Osteocyte (in vitro differentiated cells): ENCODE measurements around the gene LAMA5. TPM values are rescaled to one million over a fixed set of nuclear protein-coding genes. Genes with fewer than 3 reads are reported as not detected.

Experiments used
- DNase-seq: peaks from one replicate; pipeline ENCODE4 v3.0.0; 2021; ENCODE audit warnings: mixed read lengths; ENCODE audit not compliant: unreplicated experiment; ENCODE audit errors: extremely low spot score
- H3K27ac Mint-ChIP-seq: one replicate; pipeline ENCODE4 v1.8.0; 2021; ENCODE audit warnings: mild to moderate bottlenecking, mixed read lengths; ENCODE audit not compliant: unreplicated experiment
- H3K27me3 Mint-ChIP-seq: one replicate; pipeline ENCODE4 v1.8.0; 2021; ENCODE audit warnings: mixed read lengths; ENCODE audit not compliant: unreplicated experiment
- H3K36me3 Mint-ChIP-seq: one replicate; pipeline ENCODE4 v1.8.0; 2021; ENCODE audit warnings: mixed read lengths; ENCODE audit not compliant: unreplicated experiment
- H3K4me1 Mint-ChIP-seq: one replicate; pipeline ENCODE4 v1.8.0; 2021; ENCODE audit warnings: mixed read lengths; ENCODE audit not compliant: unreplicated experiment
- H3K4me3 Mint-ChIP-seq: one replicate; pipeline ENCODE4 v1.8.0; 2021; ENCODE audit warnings: mild to moderate bottlenecking, moderate library complexity, mixed read lengths; ENCODE audit not compliant: unreplicated experiment
- H3K9me3 Mint-ChIP-seq: one replicate; pipeline ENCODE4 v1.8.0; 2021; ENCODE audit warnings: mixed read lengths; ENCODE audit not compliant: unreplicated experiment
- CTCF ChIP-seq: fragments of 200-600 bp; sonication (generic); IDR thresholded peaks from 2 replicates; pipeline ENCODE4 v1.5.0; 2021; ENCODE audit warnings: antibody characterized with exemption, mild to moderate bottlenecking, moderate library complexity
- total RNA-seq: library from RNA; stranded (reverse); gene quantifications from 2 replicates; pipeline ENCODE4 v1.2.1, GENCODE V29; 2021

Gene LAMA5
- total RNA-seq, 1 donor from 2014 or later: 201 TPM

- peaks cover 6% of the 10 kb centered on the region for H3K36me3 Mint-ChIP-seq
- DNase-seq: no peak
- H3K4me3 Mint-ChIP-seq: peak overlapping the region; percentile 87
- peaks cover 29% of the 10 kb centered on the region for H3K4me1 Mint-ChIP-seq
- H3K27me3 Mint-ChIP-seq: no peaks in the 10 kb centered on the region
- peak overlapping the region; percentile 70 for H3K27ac Mint-ChIP-seq
- H3K9me3 Mint-ChIP-seq: no peaks in the 10 kb centered on the region
- no peak for TF ChIP-seq CTCF
Observed at GRCh38 chr20:62387219-62387913, 20.3 kb upstream of the LAMA5 start.

GRCh38 chr20:62386383-62387218 is 19.5 kb upstream of the LAMA5 start, which contains the start of gene RPS21:
Gene RPS21, plus strand, starts transcription at chr20:62387103. Its CDS starts 236 bp downstream, at chr20:62387339.
- peak within 1 kb of the TSS; percentile 86 for H3K27ac Mint-ChIP-seq
- H3K9me3 Mint-ChIP-seq: no peaks in the 10 kb centered on the region
- peaks cover 31% of the 10 kb centered on the region for H3K4me1 Mint-ChIP-seq
- peak within 1 kb of the TSS; percentile 87 for H3K4me3 Mint-ChIP-seq
- no peaks in the 10 kb centered on the region for H3K27me3 Mint-ChIP-seq
- no peak for TF ChIP-seq CTCF
- peaks cover 9% of the 10 kb centered on the region for H3K36me3 Mint-ChIP-seq
- DNase-seq: peak; percentile 97

DNA sequence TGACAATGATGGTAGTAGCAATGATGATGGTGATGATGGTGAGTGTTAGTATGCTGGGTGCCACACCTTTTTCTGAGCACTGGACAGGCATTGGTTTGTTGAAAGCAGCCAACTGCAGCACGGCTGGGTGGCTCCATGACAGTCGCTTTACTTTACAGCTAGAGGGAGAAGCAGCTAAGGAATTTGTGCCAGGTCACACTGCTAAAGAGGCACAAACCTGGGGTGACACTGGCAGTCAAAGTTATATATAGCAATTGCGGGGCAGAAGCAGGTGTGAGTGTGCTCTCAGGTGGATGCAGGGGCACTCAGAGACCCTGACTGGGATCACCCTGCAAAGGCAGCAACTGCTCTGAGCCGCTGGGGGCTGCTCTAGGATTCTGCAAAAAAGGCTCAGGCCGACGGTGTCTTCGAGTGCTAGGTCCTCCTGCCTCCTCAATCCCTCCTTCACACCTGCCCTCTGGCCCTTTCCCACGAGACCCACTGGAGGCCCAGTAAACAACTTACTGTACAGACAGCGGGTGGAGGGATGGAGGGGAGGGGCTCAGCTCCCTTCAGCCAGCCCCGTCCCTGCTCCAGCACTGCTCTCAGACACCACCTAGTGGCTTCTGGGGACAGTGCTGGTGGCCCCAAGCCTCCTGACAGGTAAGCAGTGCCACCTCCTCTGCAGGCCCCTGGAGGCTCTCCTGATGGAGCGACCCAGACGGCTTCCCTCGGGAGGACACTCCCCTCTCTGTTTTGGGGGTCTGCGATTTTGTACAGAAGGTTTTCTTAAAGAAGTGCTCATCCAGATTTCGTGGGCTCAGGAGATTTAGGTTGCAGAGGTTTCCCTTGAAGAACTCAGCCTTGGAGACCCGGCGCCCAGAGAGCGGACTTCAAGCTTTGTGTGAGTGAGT is 15.4 kb upstream of the LAMA5 start:
- H3K4me3 Mint-ChIP-seq: no peak overlapping the region
- peak; percentile 95 for TF ChIP-seq CTCF
- no peak for DNase-seq
- H3K4me1 Mint-ChIP-seq: peaks cover 40% of the 10 kb centered on the region
- H3K27ac Mint-ChIP-seq: peak overlapping the region; percentile 27
- H3K27me3 Mint-ChIP-seq: no peaks in the 10 kb centered on the region
- no peaks in the 10 kb centered on the region for H3K9me3 Mint-ChIP-seq
- H3K36me3 Mint-ChIP-seq: peaks cover 8% of the 10 kb centered on the region

GRCh38 chr20:62381842-62382241 is 14.7 kb upstream of the LAMA5 start:
- DNase-seq: no peak
- peaks cover 8% of the 10 kb centered on the region for H3K36me3 Mint-ChIP-seq
- H3K4me1 Mint-ChIP-seq: peaks cover 45% of the 10 kb centered on the region
- no peak overlapping the region for H3K4me3 Mint-ChIP-seq
- no peak for TF ChIP-seq CTCF
- no peaks in the 10 kb centered on the region for H3K27me3 Mint-ChIP-seq
- no peaks in the 10 kb centered on the region for H3K9me3 Mint-ChIP-seq
- no peak overlapping the region for H3K27ac Mint-ChIP-seq
